Parathyroid adenoma (tissue), 2 donors: ENCODE measurements around the gene ST6GALNAC1.

Experiments used
- H2AFZ ChIP-seq: fragments of 300-600 bp; sonication (generic); one replicate; pipeline ENCODE4 v1.7.0; 2017; ENCODE audit warnings: antibody characterized with exemption, mild to moderate bottlenecking
- H3K27ac ChIP-seq: fragments of 300-600 bp; sonication (generic); one replicate; pipeline ENCODE4 v1.7.0; 2017
- H3K27me3 ChIP-seq: fragments of 300-600 bp; sonication (generic); one replicate; pipeline ENCODE4 v1.7.0; 2017; ENCODE audit warnings: low read length; ENCODE audit not compliant: control insufficient read depth, insufficient read depth
- H3K36me3 ChIP-seq: fragments of 300-600 bp; sonication (generic); one replicate; pipeline ENCODE4 v1.7.0; 2017; ENCODE audit warnings: low read length; ENCODE audit not compliant: control insufficient read depth, insufficient read depth
- H3K4me1 ChIP-seq: fragments of 300-600 bp; sonication (generic); one replicate; pipeline ENCODE4 v1.7.0; 2017; ENCODE audit warnings: control low read depth
- H3K4me2 ChIP-seq: fragments of 300-600 bp; sonication (generic); one replicate; pipeline ENCODE4 v1.7.0; 2017; ENCODE audit warnings: low read length
- H3K4me3 ChIP-seq: fragments of 300-600 bp; sonication (generic); one replicate; pipeline ENCODE4 v1.7.0; 2017; ENCODE audit warnings: low read depth, low read length
- H3K79me2 ChIP-seq: fragments of 300-600 bp; sonication (generic); one replicate; pipeline ENCODE4 v1.7.0; 2017; ENCODE audit warnings: control low read depth
- H3K9ac ChIP-seq: fragments of 300-600 bp; sonication (generic); one replicate; pipeline ENCODE4 v1.7.0; 2017; ENCODE audit warnings: mild to moderate bottlenecking
- H3K9me3 ChIP-seq: fragments of 300-600 bp; sonication (generic); one replicate; pipeline ENCODE4 v1.7.0; 2017; ENCODE audit warnings: low read length; ENCODE audit not compliant: control insufficient read depth
- TF ChIP-seq, protein P1 (sequence below): fragments of 300-600 bp; sonication (generic); IDR thresholded peaks from one replicate; pipeline ENCODE4 v1.7.0; 2017; ENCODE audit warnings: antibody characterized with exemption, mild to moderate bottlenecking
- donor health status: primary hyperparathyroidism.

The ST6GALNAC1 gene

DNA sequence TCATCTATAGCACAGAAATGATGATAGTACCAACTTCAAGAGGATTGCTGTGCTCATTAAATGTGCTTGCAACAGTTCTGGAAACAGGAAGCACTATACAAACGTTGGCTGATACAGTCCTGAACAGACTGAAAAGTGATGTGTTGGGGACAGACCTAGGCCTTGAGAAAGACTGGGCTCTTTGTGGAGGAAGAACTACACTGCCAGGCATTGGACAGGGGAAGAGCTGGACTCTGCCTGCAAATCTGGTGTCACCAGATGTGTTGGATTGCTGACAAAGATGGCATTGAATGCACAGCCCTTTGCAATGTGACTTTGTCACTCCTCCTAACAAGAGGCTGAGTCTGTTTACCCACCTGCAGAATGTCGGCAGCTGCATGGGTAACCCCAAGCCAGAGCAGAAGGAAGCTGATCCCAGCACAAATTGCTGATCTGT, 45.5 kb downstream of the ST6GALNAC1 start:
- Histone ChIP-seq H3K4me3 (no peak overlapping the region), H3K36me3 (no peaks in the 10 kb centered on the region), H3K4me2 (no peak overlapping the region), H3K9ac (no peak overlapping the region), H2AFZ (no peak overlapping the region), H3K79me2 (no peaks in the 10 kb centered on the region), H3K27ac (no peak overlapping the region), H3K27me3 (no peaks in the 10 kb centered on the region), H3K9me3 (no peaks in the 10 kb centered on the region), H3K4me1 (no peaks in the 10 kb centered on the region)
- TF ChIP-seq, protein P1, sequence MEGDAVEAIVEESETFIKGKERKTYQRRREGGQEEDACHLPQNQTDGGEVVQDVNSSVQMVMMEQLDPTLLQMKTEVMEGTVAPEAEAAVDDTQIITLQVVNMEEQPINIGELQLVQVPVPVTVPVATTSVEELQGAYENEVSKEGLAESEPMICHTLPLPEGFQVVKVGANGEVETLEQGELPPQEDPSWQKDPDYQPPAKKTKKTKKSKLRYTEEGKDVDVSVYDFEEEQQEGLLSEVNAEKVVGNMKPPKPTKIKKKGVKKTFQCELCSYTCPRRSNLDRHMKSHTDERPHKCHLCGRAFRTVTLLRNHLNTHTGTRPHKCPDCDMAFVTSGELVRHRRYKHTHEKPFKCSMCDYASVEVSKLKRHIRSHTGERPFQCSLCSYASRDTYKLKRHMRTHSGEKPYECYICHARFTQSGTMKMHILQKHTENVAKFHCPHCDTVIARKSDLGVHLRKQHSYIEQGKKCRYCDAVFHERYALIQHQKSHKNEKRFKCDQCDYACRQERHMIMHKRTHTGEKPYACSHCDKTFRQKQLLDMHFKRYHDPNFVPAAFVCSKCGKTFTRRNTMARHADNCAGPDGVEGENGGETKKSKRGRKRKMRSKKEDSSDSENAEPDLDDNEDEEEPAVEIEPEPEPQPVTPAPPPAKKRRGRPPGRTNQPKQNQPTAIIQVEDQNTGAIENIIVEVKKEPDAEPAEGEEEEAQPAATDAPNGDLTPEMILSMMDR: no peak

DNA sequence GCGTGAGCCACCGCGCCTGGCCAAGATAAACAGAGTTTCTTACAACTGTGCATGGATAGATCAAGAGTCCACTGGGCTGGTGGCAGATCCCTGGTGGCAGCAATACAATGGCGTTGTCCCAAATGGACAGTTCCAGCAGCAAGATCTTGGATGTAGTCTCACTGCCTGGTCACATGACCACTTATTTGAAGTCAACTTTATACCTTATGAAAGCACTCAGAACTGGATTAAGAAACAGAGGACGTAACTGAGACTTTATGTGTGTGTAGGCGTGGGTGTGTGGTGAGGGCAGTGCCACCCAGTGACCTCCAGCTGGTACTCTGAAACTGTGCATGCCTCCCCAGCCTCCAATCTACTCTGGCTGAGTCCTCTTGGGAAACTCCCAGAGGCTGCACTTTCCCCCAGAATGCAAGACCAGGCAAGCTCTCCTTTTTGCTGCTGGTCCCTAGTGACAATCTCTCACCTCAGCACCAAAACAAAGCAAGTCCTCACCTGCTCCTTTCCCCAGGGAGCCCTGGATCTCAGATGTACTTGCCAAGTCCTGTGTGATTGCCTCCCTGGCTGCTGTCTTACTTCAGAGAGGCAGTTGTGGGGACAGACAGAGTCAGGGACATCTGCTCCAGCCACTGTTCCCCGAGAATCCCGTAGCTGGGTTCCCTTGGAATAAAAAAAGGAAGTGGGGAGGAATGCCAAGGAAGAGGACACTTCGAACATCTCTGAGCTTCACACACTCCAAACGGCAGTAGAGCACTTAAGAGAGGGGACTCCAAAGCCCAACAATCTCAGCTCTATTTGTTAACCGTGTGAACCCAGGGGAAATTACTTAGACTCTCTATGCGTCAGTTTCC, 46.2 kb downstream of the ST6GALNAC1 start:
- Histone ChIP-seq H2AFZ (no peak overlapping the region), H3K4me1 (no peaks in the 10 kb centered on the region), H3K36me3 (no peaks in the 10 kb centered on the region)

DNA sequence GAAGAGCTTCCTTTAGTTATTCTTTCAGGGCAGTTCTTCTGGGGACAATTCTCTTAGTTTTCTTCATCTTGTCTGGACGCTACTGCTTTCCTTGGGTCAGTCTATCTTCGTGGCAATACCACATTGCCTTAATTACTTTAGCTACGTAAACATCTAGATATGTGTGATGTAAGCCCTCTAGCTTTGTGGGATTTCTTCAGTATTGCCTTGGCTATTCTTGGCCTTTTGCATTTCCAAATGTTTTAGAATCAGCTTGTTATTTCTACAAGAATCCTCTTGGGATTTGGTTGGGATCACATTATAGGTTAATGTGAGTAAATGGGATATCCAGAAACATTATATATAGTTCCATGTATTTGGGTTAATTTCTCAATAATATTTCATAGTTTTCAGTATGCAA, 48.9 kb downstream of the ST6GALNAC1 start:
- H3K4me2 ChIP-seq: no peak overlapping the region
- no peaks in the 10 kb centered on the region for H3K27me3 ChIP-seq
- no peak overlapping the region for H3K4me3 ChIP-seq
- H3K36me3 ChIP-seq: no peaks in the 10 kb centered on the region
- H3K9me3 ChIP-seq: no peaks in the 10 kb centered on the region
- H3K27ac ChIP-seq: no peak overlapping the region
- TF ChIP-seq, protein P1: no peak
- H3K79me2 ChIP-seq: no peaks in the 10 kb centered on the region
- H3K4me1 ChIP-seq: no peaks in the 10 kb centered on the region
- no peak overlapping the region for H3K9ac ChIP-seq
- no peak overlapping the region for H2AFZ ChIP-seq

More for the DNA sequence above, 46.2 kb downstream of the ST6GALNAC1 start:
- H3K4me3 ChIP-seq: no peak overlapping the region
- H3K9me3 ChIP-seq: no peaks in the 10 kb centered on the region
- TF ChIP-seq, protein P1: no peak
- no peak overlapping the region for H3K27ac ChIP-seq
- H3K27me3 ChIP-seq: no peaks in the 10 kb centered on the region
- H3K79me2 ChIP-seq: no peaks in the 10 kb centered on the region
- H3K4me2 ChIP-seq: no peak overlapping the region
- H3K9ac ChIP-seq: no peak overlapping the region

DNA sequence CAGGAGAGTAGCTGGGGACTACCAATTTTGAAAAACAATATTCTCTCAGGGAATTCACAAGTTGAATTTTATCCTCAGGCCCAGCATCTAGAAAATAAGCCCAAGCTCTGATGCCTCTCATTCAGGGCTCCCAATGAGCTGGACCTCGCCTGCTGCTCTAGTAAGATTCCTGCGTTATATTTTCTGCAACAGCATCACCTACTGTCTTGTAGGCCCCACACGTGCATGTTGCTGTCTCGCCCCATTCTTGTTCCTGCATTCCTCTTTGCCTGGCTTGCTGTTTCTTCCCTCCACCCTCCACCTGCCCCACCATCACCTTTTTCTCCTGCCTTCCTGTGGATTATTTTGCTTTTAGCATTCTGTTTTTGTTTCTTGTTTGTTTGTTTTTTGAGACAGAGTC, 49.6 kb downstream of the ST6GALNAC1 start:
- no peak overlapping the region for H2AFZ ChIP-seq
- no peaks in the 10 kb centered on the region for H3K27me3 ChIP-seq
- no peak overlapping the region for H3K27ac ChIP-seq
- no peaks in the 10 kb centered on the region for H3K36me3 ChIP-seq
- H3K9me3 ChIP-seq: no peaks in the 10 kb centered on the region
- no peaks in the 10 kb centered on the region for H3K4me1 ChIP-seq
- H3K9ac ChIP-seq: no peak overlapping the region
- TF ChIP-seq, protein P1: no peak
- H3K79me2 ChIP-seq: no peaks in the 10 kb centered on the region
- H3K4me2 ChIP-seq: no peak overlapping the region
- H3K4me3 ChIP-seq: no peak overlapping the region

DNA sequence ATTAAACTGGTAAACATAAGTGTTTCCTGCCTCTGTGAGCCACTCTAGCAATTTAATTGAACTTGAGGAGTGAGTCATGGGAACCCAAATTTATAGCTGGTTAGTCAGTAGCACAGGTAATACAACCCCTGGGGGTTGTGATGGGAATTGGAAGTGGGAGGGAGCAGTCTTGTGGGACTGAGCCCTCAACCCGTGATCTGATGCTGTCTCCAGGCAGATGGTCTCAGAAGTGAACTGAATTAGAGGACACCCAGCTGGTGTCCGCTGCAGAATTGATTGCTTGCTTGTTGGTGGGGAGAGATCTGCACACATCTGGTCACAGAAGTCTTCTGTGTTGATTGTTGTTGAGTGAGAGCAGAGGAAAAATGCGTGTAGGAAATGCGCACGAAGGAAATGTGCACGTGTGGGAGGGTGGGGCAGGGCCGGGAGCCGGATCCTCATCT, 50.2 kb downstream of the ST6GALNAC1 start:
- Histone ChIP-seq H3K79me2 (no peaks in the 10 kb centered on the region), H3K36me3 (no peaks in the 10 kb centered on the region), H2AFZ (no peak overlapping the region), H3K27ac (no peak overlapping the region), H3K4me3 (no peak overlapping the region), H3K4me1 (no peaks in the 10 kb centered on the region), H3K9me3 (no peaks in the 10 kb centered on the region), H3K4me2 (no peak overlapping the region), H3K27me3 (no peaks in the 10 kb centered on the region), H3K9ac (no peak overlapping the region)
- TF ChIP-seq, protein P1: no peak
